T-helper 2 cell treated with Interferon-gamma antibody and Interleukin-4, amounts not matched to agents 100 ng/mL and 5 ng/mL, for 36 hours (primary cell): ENCODE results near the gene MRPS9. TPM values are rescaled to one million over a fixed set of nuclear protein-coding genes. Genes with fewer than 3 reads are reported as not detected.

Experiments used
- intact Hi-C: fragments of 100-400 bp; cut with micrococcal nuclease; formaldehyde crosslinking; loops from one replicate; pipeline ENCODE4 v1.15.1; 2023
- total RNA-seq: library from RNA; stranded (reverse); gene quantifications from 2 replicates; pipeline ENCODE4 v1.2.3, GENCODE V29; 2022

MRPS9 gene
- total RNA-seq, 1 donor from 2014 or later = 24.1 TPM

DNA sequence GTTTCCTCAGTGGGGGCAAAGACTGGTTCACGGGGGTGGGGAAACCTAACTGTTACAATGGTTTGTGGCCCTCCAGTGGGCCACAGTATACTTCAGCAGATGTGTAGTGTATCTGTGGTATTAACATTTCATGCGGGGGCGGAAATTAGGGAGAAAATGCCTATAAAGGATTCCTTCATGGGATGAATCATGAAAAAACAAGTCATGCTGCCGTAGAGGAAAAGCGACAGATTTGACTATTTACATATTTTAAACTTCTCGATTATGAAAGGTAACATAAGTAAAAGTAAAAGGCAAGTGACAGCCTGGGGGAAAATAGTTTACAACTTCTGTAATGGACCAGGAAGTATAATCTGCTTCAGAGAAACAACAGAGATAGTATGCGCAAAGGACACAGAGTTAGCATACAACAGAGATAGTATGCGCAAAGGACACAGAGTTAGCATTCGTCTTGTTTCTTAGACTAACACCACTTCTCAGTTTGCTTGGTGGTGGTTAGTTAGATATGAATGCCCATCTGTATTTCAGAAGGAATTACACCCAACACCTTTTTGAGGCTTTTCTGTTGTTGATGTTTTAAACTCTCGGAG, 41.1 kb downstream of the MRPS9 start:
- intact Hi-C loops = no loop called here

DNA sequence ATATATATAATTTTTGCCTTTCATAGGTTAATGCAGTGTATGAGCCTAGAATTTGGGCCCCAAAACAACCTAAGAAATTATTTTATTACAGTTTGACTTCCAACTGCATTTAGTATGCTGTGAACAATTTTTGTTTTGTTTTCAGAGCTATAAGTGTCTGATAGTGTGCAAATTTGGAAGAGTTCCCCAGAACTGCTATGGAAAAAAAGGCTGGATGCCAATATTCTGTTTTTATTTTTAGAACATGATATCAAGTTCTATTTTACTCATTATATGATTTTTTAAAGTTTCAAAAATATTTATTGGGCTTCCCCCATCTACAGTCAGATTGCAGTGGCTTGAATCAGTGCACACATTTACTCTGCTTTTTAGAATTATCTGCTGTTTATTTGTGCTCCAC, 42.6 kb downstream of the MRPS9 start:
- intact Hi-C loops = no loop called here

DNA sequence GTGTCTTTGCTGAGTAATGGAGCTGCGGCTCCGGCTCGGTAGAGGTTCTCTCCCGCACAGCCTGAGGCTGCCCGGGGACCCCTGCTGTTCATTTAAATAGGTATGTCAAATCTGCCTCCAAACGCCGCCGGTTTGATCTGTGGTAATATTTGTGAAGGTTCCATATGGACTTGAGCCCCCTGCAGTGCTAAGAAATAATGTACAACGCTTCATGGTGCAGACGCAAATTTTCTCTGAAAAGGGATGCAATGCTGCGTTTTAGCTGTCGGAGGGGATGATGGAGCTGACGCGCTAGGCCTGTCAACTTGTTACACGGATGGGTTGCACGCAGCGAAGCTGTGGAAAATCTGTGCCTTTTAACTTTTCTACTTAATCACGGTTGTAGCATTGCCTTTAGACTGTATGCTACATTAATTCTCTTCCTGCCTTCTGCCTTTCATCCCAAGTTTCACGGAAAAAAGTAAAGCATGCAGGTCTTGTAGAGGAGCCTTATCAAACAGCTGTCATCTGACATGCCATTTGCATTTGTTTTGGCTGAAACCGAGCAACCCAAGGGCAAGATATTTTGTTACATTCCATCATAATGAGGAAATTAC, 43.2 kb downstream of the MRPS9 start:
- intact Hi-C loops = no loop called here

DNA sequence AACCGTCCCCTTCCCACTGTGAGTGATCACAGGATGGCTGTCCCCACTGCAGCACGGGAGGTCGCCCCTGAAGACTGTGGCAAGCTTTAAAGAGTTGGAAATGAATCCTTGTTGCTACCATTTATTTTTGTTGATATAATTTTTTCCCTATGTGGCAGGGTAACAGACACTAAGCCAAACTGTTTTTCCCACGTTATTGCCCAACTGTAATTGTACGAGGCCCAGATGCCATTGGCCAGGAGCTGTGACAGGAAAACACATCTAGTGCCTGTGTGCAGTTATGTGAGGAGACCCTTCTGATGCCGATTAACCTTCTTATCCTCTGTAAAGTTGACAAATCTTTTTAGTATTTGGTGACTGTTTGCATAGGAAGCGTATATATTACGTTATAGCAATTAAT, 44.2 kb downstream of the MRPS9 start:
- intact Hi-C loops = no loop called here

DNA sequence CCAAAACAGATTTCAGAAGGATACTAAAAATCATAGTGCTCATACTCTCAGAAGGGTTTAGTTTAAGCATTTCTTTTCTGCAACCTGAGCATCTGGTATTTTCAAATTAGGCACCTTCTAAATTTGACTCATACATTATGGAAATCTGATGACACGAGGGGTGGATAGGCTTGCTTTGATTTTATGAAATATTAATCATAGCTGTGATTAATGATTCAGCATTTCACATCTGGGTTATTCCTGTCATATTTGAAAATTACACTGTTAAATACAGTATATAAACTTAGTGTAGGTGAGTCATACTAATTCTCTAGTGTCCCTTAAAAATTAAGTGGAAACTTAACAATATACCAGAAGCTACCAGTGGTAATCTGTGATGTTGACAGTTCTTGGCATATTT, 47.7 kb downstream of the MRPS9 start:
- intact Hi-C loops = no loop called here

DNA sequence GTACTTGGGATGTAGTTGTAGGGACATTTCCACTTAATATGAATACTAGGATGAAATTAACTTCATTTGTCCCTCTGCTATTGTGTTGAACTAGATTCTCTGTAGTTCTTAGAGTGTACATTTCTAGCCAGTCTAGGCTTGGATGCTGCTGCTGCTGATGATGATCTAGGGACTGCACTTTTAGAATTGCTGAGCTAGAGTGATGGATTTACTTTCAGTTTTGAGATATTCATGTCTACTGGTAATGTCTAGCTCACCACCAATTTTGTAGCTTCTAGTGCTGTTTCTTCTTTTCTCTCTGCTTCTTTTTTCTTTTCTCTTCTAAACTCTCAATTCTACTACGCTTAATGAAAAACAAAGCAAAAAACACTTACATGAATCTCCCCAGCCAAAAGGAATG, 49.4 kb downstream of the MRPS9 start:
- intact Hi-C loops = no loop called here

DNA sequence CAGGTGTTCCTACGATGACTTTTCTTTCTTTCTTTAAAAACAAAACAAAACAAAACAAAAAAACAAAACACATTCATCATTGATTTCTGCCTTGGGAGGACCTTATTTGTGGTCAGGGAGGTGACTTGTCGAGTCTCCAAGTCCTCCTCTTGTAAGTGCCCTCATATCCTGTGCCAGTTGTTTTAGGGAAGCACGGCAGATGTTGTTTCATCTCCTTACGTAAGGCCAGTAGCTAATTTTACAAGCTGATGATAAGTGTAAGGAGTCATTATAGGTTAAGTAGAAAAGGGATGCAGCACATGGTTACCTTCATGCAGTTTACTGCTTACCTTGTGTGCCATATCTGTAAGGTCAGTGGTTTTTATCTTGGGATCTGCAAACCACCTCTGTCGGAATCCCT, 52.2 kb downstream of the MRPS9 start:
- intact Hi-C loops = no loop called here

DNA sequence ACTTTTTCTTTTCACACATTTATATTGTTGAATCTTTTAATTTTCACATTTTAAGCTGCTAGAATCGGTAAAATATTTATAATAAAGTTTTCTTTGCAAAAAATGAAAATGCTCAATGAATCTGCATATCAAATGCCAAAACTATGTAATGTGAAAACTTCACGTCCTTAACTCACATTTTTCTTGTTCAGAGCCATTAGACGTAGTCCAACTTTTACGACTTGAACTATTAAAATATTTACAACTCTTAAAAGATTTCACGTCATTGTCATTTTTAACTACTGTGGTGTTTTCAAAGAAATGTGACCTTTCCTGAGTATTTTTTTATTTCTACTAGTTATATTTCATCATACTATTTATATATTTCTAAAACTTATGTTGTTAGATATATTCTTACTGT, 54.9 kb downstream of the MRPS9 start:
- intact Hi-C loops = no loop called here

DNA sequence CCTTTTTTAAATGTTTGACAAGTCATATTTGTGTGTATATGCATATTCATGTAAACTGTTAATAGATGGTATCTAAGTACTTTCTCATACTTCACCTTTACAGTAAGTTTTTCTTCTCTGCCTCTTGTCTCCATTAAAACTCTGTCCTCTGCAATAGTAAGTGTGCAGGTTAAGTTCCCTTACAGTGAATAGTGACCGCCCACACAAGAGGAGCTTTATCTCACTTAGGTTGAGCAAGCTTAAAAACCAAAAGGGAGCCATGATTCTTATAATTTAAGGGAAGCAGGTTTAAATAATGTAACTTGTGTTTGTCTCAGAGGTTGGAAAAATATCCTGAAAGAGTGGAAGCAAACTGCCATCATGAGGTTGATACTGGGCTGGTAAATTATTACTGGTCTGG, 61.3 kb downstream of the MRPS9 start:
- intact Hi-C loops = no loop called here

DNA sequence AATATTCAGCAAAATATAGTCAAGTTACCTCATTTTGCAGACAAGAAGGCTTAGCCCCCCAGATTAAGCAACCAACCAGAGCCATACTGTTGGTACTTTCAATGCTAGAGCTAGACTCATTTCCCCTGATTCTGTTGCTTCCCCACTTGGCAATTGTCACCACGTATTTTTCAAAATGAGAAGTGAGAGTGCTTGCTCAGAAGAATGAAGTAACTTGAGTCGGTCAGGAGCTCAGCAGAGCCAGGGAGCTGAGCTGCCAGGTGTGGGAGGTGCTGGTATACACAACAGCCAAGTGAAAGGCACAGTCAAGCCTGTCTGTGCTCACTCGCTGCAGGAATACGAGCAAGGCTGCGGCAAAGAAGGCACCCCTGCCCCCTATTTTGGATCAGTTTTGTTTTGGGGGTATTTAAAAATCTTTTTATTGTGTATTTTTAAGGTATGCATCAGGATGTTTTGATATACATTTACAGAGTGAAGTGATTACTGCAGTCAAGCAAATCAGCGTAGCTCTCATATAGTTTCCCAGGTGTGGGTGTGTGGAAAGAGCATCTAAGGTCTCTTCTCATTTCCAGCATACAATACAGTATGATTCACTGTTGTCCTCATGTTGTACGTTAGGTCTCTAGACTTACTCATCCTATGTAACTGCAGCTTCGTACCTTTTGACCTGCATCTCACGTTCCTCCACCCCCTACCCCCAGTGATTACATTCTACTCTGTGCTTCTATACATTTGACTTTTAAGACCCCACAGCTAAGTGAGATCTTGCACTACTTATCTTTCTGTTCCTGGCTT, 62.4 kb downstream of the MRPS9 start:
- intact Hi-C loops = no loop called here

DNA sequence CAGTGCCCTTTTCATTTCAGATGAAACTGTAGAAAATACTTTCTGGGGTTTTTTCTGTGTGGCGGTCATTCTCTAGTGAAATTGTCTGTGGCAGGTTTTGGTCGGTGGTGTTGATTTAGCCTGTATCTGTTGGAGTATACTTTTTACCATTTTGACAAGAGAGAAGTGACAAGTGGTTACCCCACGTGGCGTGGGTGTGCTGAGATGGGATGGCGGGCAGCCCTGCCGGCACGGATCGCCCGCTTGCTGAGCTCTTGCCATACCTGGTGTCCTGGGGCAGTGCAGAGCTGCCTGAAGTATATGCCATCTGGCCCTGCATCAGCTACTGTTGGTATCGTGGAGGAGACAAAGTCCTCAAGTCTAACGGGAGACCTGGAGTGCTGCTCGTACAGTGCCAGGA, 64.1 kb downstream of the MRPS9 start:
- intact Hi-C loops = no loop called here

DNA sequence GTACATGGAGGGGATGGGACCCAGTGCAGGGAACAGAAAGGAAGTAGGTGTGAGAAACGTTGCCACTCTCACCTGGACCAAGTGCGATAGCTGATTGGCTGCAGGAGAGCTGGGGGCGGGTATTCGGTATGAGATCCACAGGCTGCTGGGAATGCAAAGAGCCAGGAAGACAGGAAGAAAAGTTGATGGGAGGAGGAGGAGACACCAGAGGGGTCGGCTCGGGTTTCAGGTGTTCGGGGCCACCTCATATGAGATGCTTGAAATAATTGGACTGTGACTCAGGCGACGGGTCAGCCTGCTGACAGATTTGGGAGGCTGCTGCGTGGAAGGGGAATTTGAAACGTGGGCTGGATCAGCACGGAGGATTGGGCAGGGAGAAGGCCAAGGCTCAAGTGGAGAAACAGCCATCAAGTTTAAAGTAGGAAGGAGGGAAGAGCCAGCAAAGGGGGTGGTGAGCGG, 65.1 kb downstream of the MRPS9 start:
- intact Hi-C loops = no loop called here

DNA sequence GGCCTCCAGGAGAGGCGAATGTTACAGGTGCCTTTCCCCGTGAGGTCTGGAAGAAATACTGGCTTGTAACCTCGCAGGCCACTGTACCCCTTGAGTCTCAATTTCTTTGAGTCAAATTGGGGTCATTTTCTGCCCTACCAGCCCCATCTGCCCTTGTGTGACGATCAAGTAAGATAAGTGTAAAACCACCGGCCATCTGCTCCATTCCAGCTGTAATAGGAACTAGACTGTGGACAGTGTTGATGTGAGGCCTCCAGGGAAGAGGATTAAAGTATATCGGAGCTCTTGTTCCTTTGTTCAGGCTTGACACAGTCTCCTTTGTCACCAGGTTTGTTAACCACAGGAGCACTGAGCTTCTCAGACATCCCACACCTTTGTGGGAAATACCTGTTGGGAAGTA, 65.6 kb downstream of the MRPS9 start:
- intact Hi-C loops = no loop called here

DNA sequence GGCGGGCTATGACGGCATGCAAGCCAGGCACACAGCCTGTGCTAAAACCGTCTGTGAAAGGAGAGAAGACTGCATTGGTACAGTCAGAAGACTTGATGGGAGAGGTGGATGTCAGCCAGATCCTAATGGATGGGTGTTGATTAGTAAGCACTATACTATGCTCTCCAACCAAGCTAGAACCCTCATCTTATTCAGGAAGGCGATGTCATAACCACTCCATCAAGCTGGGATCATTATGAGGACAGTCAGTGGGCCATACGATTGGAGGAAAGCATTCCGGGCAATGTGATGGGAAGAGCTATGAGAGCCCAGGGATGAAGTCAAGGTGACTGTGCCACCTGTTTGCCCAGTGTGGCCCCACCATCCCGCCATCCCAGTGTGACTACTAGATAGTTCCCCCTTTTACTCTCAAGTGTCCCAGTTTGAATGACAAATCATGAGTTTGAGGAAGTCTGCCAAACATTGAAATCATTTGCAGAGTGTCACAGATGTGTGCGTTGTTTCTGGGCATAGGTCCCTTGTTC, 66.4 kb downstream of the MRPS9 start:
- intact Hi-C loops = no loop called here

DNA sequence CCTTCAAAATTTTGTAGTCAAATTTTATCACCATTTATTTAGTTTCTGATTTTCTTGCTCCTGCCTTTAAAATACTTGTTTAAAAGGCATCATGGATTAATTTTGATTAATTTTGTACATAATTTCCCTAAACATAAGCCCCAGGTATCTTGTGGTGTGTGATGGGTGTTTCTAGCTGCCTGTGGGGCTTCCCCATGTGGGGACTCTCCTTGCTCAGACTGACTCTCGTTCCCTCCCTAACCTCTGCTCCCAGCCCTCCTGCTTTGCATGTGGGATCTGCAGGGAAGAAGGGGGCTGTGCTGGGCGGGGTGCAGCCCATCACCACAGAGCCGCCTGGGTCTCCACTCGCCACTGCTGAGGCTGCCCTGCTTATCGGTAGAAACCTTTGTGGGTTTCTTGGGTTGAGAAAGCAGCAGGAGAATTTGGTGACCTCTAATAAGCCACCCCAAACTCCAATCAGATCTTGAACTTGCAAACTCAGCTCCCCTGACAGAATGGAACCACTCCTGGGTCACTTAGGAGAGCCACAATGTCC, 72.5 kb downstream of the MRPS9 start:
- intact Hi-C loops = no loop called here

DNA sequence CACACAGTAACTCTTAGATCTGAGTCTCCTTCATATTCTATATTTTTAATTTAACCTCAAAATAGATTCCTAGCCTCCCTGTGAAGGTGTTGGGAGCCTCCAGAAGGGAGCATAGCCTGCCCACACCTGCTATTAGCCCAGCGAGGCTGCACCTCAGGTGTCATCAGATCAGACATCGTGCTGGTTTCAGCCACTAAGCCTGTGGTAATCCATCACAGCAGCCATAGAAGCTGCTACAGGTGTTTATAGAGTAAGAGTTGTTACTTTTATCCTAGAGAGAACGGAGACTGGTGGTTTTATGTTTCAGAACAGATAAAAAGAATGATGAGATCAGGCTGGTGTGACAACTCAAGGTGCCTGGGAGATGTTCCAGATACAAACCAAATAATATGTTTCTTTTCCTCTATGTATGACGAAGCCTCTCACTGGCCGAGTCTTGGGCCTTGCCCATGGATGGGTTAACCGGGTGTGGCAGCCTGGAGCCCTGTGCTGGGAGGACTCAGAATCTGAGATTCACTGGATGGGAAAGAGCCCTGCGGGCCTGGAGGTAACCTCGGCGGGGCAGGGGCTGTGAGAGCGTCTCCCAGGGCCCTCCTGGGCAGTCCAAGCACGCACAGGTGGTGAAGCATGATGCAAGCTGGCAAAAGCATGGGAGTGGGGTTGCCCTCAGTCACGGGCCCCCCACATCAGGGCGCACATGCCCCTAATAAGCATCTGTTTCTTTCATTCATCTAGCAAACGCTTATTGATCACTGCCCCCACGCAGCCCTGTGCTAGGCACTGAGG, 73.7 kb downstream of the MRPS9 start:
- intact Hi-C loops = no loop called here

DNA sequence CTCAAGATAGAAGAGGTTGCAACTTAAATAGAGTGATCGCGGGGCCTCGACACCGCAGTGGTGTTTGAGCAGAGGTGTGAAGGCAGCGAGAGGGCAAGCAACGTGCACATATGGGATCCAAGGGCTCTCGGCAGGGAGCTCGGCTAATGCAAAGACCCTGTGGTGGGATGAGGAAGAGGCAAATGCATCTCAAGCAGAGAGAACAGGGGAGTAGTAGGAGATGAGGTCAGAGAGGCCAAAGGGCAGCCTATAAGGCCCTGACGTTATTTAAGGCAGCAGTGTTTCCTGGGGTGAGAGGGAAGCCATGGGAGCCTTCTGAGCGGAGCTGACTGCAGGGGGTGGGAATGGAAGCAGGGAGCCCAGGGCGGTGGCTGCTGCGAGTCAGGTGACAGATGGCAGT, 74.5 kb downstream of the MRPS9 start:
- intact Hi-C loops = no loop called here

DNA sequence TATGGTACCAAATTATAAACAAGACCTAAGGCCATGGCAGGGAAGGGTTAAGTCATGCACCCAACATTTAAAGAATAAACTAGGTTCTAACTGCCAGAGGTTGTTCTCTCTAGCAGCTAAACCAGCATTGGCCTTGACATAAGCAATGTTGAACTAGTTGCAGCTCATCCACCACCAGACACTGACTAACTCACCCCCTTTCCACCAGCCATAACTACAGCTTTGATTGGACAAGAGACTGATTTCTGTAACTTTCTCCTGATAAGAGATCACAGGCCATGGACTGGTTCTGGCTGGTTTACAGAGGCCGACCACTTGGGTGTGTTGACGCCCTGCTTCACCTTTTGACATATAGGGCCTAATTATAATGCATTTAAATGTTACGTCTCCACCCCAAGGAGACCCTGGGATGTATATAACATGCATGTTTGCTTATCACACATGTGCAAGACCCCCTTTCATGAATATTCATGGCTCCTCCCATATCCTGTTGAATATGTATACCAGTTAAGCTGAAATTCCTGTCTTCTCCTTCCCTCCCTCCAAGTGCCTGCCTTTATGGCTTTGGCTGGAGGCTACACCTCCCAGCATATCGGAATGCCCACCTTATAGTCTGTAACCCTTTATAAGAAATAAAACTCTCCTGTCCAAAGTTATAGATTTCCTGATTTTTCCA, 75.9 kb downstream of the MRPS9 start:
- intact Hi-C loops = loop anchor here (1.0 kb wide), 1 partner anchor 125 kb away; no protein-coding TSS in a partner anchor

DNA sequence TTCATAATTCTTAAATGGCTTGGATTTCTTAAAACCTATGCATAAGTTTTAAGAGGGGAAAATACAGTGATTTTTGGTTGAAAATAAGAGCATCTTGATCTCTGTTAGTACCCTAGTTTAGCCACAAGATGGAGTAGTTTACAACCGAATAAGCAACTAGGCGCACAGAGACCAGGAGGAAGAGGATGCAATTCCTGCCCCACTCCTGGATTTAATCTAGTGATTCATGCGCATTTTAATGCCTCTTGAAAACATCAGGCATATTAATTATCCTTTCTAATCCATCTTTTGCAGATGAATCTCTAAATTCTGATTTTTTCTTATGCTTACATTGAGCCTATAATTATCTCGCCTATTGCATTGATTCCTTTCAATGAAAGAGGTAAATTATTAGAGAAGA, 76.7 kb downstream of the MRPS9 start:
- intact Hi-C loops = loop anchor here (1.0 kb wide), 1 partner anchor 124 kb away; no protein-coding TSS in a partner anchor

DNA sequence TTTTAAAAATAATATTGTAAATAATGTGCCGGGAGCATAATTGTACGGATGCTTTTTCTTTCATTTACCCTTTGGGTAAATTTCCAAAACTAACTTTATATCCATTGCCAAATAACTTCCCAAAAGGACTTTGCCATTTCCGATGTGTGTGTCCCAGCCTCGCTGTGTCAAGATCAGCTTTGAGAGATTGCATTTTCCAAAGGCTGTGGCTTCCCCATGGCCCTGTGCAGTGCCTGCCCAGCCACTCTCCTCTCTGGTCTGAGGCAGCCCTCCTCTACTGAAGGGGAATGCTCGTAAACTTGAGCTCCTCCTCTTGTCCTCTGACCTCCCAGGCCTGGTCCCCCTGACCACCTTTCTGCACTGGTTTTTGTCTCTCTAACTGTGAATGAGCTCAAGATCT, 78.5 kb downstream of the MRPS9 start:
- intact Hi-C loops = no loop called here

DNA sequence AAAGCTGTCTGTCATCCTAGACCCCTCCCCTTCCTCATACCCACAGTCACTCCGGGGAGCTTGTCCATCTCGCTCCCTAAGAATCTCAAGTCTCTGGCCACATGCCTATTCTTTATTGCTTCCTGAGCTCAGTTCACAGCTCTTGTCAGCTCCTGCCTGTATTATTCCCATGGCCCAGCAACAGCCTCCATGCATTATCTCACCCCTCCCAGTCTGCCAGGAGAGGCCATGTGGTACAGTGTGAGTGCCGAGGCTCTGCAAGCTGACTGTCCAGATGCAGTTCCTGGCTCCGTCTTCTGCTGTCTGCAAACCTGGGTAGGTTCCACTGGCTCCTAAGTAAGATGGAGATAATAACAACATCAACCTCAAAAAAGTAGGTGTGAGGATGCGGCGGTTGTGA, 79.7 kb downstream of the MRPS9 start:
- intact Hi-C loops = no loop called here
